WTC11 (cell line): ENCODE measurements around the gene EIF3M. TPM values are rescaled to one million over a fixed set of nuclear protein-coding genes. Genes with fewer than 3 reads are reported as not detected.
"Not testable (repeated sequence)": the region's sequence is repeated elsewhere in the genome, so short reads cannot be mapped to it uniquely, and the experiment has no call there.

ENCODE experiments used
- ATAC-seq: fragments of 200-7000 bp; cut with Tn5 transposase; 2 replicates; pipeline ENCODE4 v1.10.0; 2021; ENCODE audit warnings: mild to moderate bottlenecking, moderate library complexity
- CTCF ChIA-PET: fragments of 300-600 bp; sonication (Branson Sonifier 250); formaldehyde crosslinking; loops from one replicate; lab custom pipeline; 2021; ENCODE audit warnings: antibody characterized with exemption; lab: Charles Lee
- POLR2A ChIA-PET: fragments of 350-600 bp; sonication (Branson Sonifier 250); formaldehyde crosslinking; loops from one replicate; lab custom pipeline; 2021; ENCODE audit warnings: antibody characterized with exemption; lab: Charles Lee
- DNase-seq: peaks from one replicate; pipeline ENCODE4 v3.0.0; 2021; ENCODE audit warnings: low spot score
- H3K27ac Mint-ChIP-seq: 2 replicates; pipeline ENCODE4 v1.8.0; 2021; ENCODE audit warnings: mixed read lengths
- H3K27me3 Mint-ChIP-seq: 2 replicates; pipeline ENCODE4 v1.8.0; 2021; ENCODE audit warnings: low read depth, mild to moderate bottlenecking, moderate library complexity, mixed read lengths
- H3K36me3 Mint-ChIP-seq: 2 replicates; pipeline ENCODE4 v1.8.0; 2021; ENCODE audit warnings: mixed read lengths
- H3K4me1 Mint-ChIP-seq: 2 replicates; pipeline ENCODE4 v1.8.0; 2022; ENCODE audit warnings: mixed read lengths
- H3K4me3 Mint-ChIP-seq: 2 replicates; pipeline ENCODE4 v1.8.0; 2021; ENCODE audit warnings: mild to moderate bottlenecking, moderate library complexity, mixed read lengths
- H3K9me3 Mint-ChIP-seq: 2 replicates; pipeline ENCODE4 v1.8.0; 2021; ENCODE audit warnings: mixed read lengths
- AR ChIP-seq: fragments of 250-450 bp; sonication (Bioruptor Pico); IDR thresholded peaks from 2 replicates; pipeline ENCODE4 v1.9.0; 2021; ENCODE audit warnings: mild to moderate bottlenecking
- ARID4B ChIP-seq: sonication (generic); formaldehyde crosslinking; IDR thresholded peaks from 2 replicates; pipeline ENCODE4 v1.8.0; 2023; ENCODE audit warnings: missing genetic modification reagents, mild to moderate bottlenecking, borderline replicate concordance
- CDX4 ChIP-seq: fragments of 250-450 bp; sonication (Bioruptor Pico); IDR thresholded peaks from 2 replicates; pipeline ENCODE4 v1.9.0; 2021; ENCODE audit warnings: moderate library complexity, mild to moderate bottlenecking, inconsistent platforms, borderline replicate concordance
- E2F1 ChIP-seq: sonication (generic); formaldehyde crosslinking; IDR thresholded peaks from 2 replicates; pipeline ENCODE4 v1.8.0; 2022; ENCODE audit warnings: mild to moderate bottlenecking, missing genetic modification reagents
- ELF4 ChIP-seq: sonication (generic); formaldehyde crosslinking; IDR thresholded peaks from 2 replicates; pipeline ENCODE4 v1.8.1; 2022; ENCODE audit warnings: low read depth, mild to moderate bottlenecking, moderate library complexity, missing genetic modification reagents
- FOXJ3 ChIP-seq: sonication (generic); formaldehyde crosslinking; IDR thresholded peaks from 2 replicates; pipeline ENCODE4 v1.9.0; 2021; ENCODE audit warnings: missing genetic modification reagents, mild to moderate bottlenecking, borderline replicate concordance
- FOXK1 ChIP-seq: sonication (generic); formaldehyde crosslinking; IDR thresholded peaks from 2 replicates; pipeline ENCODE4 v1.8.0; 2022; ENCODE audit warnings: mild to moderate bottlenecking, moderate library complexity, missing genetic modification reagents
- HMGXB4 ChIP-seq: sonication (generic); formaldehyde crosslinking; IDR thresholded peaks from 2 replicates; pipeline ENCODE4 v1.8.1; 2023; ENCODE audit warnings: mild to moderate bottlenecking, moderate library complexity, missing genetic modification reagents
- NR1H2 ChIP-seq: sonication (generic); formaldehyde crosslinking; IDR thresholded peaks from 2 replicates; pipeline ENCODE4 v1.9.0; 2021; ENCODE audit warnings: mild to moderate bottlenecking, moderate library complexity, missing genetic modification reagents
- PRDM15 ChIP-seq: sonication (generic); formaldehyde crosslinking; IDR thresholded peaks from 2 replicates; pipeline ENCODE4 v1.8.0; 2022; ENCODE audit warnings: missing genetic modification reagents
- PRRX2 ChIP-seq: fragments of 250-450 bp; sonication (Bioruptor Pico); IDR thresholded peaks from 2 replicates; pipeline ENCODE4 v1.8.0; 2021; ENCODE audit warnings: mild to moderate bottlenecking
- SP1 ChIP-seq: sonication (generic); formaldehyde crosslinking; conservative IDR thresholded peaks from 2 replicates; pipeline ENCODE4 v1.8.1; 2022; ENCODE audit warnings: missing genetic modification reagents
- TCF7 ChIP-seq: sonication (generic); formaldehyde crosslinking; IDR thresholded peaks from 2 replicates; pipeline ENCODE4 v1.8.0; 2022; ENCODE audit warnings: mild to moderate bottlenecking, low read depth, missing genetic modification reagents, moderate library complexity
- TEAD1 ChIP-seq: sonication (generic); formaldehyde crosslinking; IDR thresholded peaks from 2 replicates; pipeline ENCODE4 v1.8.0; 2022; ENCODE audit warnings: mild to moderate bottlenecking, missing genetic modification reagents
- ZNF138 ChIP-seq: sonication (generic); formaldehyde crosslinking; conservative IDR thresholded peaks from 2 replicates; pipeline ENCODE4 v1.8.1; 2022; ENCODE audit warnings: mild to moderate bottlenecking, moderate library complexity, missing genetic modification reagents
- ZNF317 ChIP-seq: sonication (generic); formaldehyde crosslinking; IDR thresholded peaks from 2 replicates; pipeline ENCODE4 v1.8.1; 2023; ENCODE audit warnings: low read depth, mild to moderate bottlenecking, moderate library complexity, missing genetic modification reagents, borderline replicate concordance
- ZNF396 ChIP-seq: fragments of 250-450 bp; sonication (Bioruptor Pico); IDR thresholded peaks from 2 replicates; pipeline ENCODE4 v1.8.0; 2021; ENCODE audit warnings: mild to moderate bottlenecking, moderate library complexity, borderline replicate concordance
- total RNA-seq: library from RNA; stranded (reverse); gene quantifications from 3 replicates; pipeline ENCODE4 v1.2.3, GENCODE V29; 2021

Gene EIF3M
- total RNA-seq, 1 experiment from 2014 or later, result 365 TPM

- no peak for TF ChIP-seq ARID4B (CRISPR knock-in tag)
- TF ChIP-seq E2F1 (CRISPR knock-in tag), result no peak
- TF ChIP-seq ZNF317 (CRISPR knock-in tag), result no peak
- no peak for TF ChIP-seq TCF7 (CRISPR knock-in tag)
- no peak for TF ChIP-seq FOXJ3 (CRISPR knock-in tag)
- no peak for TF ChIP-seq SP1 (CRISPR knock-in tag)
Observed at GRCh38 chr11:32594272-32594671, 10.6 kb downstream of the EIF3M start (continued).

GRCh38 chr11:32596114-32596513 is 12.5 kb downstream of the EIF3M start:
- H3K4me1 Mint-ChIP-seq, result peaks cover 19% of the 10 kb centered on the region
- H3K27ac Mint-ChIP-seq, H3K27me3 Mint-ChIP-seq, POLR2A ChIA-PET, H3K4me3 Mint-ChIP-seq, ATAC-seq, CTCF ChIA-PET, DNase-seq, H3K9me3 Mint-ChIP-seq: not testable (repeated sequence)
- H3K36me3 Mint-ChIP-seq, result peaks cover 67% of the 10 kb centered on the region

GRCh38 chr11:32597921-32598320 is 14.3 kb downstream of the EIF3M start:
- no peak for ATAC-seq
- H3K9me3 Mint-ChIP-seq, result no peaks in the 10 kb centered on the region
- ChIA-PET CTCF (no interaction called here), POLR2A (no interaction called here)
- H3K36me3 Mint-ChIP-seq, result peaks cover 65% of the 10 kb centered on the region
- peak overlapping the region; percentile 7; the same call in 1 of the 2 replicates for H3K4me3 Mint-ChIP-seq
- no peak for DNase-seq
- H3K27me3 Mint-ChIP-seq, result no peaks in the 10 kb centered on the region
- H3K4me1 Mint-ChIP-seq, result peaks cover 19% of the 10 kb centered on the region
- peak overlapping the region; percentile 46; the same call in 1 of the 2 replicates for H3K27ac Mint-ChIP-seq
- TF ChIP-seq CDX4 (CRISPR knock-in tag) (no peak), ZNF396 (CRISPR knock-in tag) (no peak), PRDM15 (CRISPR knock-in tag) (no peak), FOXK1 (no peak), TEAD1 (CRISPR knock-in tag) (no peak), PRRX2 (no peak), AR (CRISPR knock-in tag) (no peak), NR1H2 (CRISPR knock-in tag) (no peak), ZNF138 (CRISPR knock-in tag) (no peak), HMGXB4 (CRISPR knock-in tag) (no peak), ELF4 (CRISPR knock-in tag) (no peak)
